HG03442 (cell line): ENCODE measurements around the gene FSD2.
"Not testable (repeated sequence)": the region's sequence is repeated elsewhere in the genome, so short reads cannot be mapped to it uniquely, and the experiment has no call there.

Experiments used
- ATAC-seq: cut with Tn5 transposase; IDR thresholded peaks from one replicate; pipeline ENCODE4 v1.9.1; 2021; ENCODE audit warnings: mild to moderate bottlenecking, moderate library complexity; ENCODE audit not compliant: unreplicated experiment

Gene FSD2

DNA sequence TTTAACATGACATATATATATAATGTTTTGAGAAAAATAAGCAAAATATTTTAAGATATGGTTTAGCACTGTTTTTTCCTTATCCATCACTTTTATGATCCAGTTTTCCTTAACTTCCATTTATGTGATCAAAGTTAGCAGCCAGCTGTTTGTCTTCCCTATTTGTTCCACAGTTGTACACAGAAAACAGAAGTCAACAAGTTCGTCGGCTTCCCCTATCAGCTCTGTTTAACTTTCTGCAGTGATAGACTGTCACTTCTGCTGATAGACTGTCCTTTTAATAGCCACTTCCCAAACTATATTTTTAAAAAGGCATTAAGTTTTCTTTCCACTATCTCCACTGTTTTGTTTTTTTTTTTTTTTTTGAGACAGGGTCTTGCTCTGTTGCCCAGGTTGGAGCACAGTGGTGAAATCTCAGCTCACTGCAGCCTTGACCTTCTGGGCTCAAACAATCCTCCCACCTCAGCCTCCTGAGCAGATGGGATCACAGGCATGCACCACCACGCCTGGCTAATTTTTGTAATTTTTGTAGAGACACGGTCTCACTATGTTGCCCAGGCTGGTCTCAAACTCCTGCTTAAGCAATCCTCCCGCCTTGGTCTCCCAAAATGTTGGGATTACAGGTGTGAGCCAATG, 7.2 kb downstream of the FSD2 start:
- ATAC-seq: no peak

DNA sequence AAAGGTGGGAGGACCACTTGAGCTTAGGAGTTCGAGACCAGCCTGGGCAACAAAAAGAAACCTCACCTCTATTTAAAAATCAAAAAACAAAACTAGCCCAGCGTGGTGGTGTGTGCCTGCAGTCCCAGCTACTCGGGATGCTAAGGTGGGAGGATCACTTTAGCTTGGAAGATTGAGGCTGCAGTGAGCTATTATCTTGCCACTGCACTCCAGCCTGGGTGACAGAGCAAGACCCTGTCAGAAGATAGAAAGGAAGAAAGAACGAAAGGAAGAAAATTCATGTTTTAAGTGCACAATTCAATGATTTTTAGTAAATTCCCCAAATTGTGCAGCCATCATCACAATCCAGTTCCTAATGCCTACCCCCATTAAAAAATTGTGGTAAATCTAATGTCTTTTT, 7.8 kb downstream of the FSD2 start:
- ATAC-seq: no peak

DNA sequence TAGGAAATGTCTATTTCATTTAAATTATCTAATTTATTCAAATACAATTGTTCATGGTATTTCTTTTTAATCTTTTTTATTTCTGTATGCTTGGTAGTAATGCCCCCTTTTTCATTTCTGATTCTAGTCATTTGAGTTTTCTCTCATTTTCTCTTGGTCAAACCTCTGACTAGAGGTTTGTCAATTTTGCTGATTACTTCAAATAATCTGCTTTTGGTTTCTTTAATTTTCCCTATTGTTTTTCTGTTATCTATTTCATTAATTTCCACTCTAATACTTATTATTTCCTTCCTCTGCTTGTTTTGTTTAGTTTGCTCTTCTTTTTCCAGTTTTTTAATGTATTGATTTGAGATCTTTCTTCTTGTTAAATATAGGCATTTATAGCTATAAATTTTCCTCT, 12.1 kb downstream of the FSD2 start:
- ATAC-seq: no peak

DNA sequence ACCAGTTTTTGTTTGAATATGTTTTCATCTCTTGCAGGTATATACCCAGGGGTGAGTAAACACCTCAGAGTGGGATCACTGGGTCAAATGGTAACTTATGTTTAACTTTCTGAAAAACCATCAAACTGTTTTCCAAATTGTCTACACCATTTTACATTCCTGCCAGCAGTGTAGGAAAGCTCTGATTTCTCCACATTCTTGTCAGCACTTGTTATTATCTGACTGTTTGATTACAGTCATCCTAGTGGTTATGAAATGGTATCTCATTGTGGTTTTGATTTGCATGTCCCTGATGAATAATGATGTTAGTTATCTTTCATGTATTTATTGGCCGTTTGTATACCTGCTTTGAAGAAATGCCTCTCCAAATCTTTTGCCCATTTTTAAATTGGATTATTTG, 13.8 kb downstream of the FSD2 start:
- no peak for ATAC-seq

DNA sequence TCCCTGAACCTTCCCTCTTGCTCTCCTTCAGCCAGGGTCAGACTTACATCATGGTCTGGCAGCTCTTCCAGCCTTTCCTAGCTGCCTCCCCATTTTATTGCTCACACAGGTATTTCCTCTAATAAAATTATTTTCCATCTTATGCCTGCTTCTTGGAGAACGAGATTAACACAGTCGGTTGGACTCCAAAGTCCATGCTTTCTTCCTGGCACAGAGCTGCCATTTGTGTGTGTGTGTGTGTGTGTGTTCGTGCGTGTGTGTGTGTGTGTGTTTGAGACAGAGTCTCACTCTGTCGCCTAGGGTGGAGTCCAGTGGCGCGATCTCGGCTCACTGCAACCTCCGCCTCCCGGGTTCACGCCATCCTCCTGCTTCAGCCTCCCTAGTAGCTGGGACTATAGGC, 15.5 kb downstream of the FSD2 start:
- ATAC-seq: no peak

DNA sequence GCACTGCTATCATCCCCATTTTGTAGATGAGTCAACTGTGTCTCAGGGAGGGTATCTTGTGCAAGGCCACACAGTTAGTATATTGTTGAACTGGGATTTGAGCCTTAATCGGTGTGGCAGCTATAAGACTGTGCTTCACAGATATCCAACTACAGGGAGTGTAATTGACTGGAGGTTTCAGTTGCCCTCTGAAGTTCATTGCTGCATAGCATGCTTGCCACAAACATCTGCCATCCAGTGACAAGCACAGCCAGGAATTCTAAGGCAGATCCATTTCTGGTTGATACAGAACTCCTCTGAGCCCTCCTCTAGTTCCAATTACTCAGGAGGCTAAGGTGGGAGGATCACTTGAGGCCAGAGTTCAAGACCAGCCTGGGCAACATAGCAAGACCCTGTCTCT, 16.4 kb downstream of the FSD2 start:
- ATAC-seq: no peak

DNA sequence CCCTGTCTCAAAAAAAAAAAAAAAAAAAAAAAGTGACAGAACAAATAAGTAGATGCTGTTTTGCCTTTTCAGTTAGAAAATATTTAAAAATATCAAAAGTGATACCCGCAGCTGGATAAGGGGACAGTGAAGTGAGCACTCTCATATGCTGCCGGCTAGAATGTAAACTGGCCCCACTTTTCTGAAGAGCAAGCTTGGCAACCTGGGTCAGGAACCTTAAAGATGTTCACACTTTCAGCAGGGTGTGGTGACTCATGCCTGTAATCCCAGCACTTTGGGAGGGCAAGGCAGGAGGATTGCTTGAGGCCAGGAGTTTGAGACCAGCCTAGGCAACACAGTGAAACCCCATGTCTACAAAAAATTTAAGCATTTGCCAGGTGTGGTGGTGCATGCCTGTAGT, 17.4 kb downstream of the FSD2 start:
- no peak for ATAC-seq

DNA sequence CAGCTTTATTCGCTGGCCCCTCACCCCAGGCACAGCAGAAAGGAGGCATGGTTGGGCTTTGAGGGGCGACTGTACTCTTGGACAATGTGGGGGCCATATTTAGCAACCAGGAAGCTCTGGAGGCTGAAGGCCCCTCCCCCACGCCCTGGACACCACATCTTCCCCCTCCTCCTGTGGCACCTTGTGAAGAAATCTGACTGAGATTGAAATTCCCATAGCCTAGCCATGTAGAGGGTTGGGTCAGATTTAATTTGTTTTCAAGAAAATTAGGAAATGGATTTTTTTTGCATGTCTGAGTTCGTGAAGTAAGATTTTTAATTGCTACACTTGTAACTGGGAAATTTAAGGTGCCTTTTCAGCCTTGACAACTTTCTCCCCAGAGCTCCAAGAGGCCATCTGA, 24.5 kb downstream of the FSD2 start:
- ATAC-seq: no peak

DNA sequence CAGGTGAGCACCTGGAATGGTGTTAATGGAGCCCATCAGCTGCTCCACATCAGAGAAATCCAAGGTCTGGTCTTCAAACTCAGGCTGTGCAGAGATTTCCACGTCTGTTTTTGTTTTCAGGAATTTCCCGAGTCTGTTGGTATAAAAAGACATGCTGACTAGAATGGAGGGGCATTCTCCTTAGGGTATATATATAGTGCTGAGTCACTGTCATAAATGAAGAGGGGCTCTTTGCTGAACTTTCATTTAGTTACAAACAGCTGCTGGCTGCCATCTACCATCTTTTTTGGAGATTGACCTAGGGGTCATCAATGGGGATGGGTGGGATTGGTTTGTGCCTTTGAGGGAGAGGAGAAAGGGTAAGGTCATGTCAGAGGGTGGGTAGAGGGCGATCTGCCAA, 27.1 kb downstream of the FSD2 start:
- ATAC-seq: no peak

DNA sequence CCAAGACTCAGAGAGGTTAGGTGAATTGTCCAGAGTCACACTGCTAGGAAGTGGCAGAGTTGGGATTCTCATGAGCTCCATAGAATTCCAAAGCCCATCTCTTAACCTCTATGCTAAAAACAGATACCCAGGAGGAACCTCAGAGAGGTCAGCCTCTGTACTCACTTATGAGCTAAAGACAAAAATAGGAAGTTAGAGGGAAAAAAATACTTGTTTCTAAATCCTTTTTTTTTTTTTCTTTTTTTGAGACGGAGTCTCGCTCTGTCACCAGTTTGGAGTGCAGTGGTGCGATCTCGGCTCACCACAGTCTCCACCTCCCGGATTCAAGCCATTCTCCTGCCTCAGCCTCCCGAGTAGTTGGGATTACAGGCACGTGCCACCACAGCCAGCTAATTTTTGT, 31.4 kb downstream of the FSD2 start:
- no peak for ATAC-seq

DNA sequence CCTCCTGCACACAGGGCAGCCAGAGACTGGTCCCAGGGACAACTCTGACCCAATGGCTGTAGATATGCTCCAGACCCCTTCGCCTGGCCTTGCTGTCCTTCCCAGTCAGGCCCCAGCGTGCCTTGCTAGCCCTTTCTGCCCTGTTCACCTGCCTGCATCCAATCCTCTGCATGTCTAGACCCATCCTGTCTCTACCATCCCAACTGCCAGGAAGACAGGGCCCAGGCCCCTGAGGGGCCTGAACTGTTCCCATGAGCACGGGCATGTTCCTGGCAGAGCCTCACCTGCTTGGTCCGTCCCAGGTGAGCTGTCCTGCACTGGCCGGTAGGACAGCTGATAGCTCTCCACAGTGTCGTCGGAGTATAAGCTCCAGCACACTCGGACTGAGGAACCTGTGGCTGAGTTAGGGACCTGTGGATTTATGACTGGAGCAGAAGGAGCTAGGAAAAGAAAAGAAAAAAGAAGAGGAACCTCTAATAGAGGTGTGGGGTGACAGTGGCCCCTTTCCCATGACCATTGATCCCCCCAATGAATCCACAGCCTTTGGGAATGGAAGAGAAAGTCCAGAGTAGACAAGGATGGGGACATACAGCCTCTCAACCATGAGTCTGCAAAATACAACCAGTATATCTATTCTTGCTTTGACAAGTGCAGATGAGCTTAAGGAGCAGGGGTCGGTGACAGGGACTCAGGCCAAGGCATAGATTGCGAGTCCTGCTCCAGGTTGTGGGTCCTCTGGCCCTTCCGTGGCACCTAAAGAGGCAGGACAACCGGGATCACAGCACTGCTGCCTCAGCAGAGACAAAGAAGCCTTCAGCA, 33.9 kb downstream of the FSD2 start:
- ATAC-seq: no peak

DNA sequence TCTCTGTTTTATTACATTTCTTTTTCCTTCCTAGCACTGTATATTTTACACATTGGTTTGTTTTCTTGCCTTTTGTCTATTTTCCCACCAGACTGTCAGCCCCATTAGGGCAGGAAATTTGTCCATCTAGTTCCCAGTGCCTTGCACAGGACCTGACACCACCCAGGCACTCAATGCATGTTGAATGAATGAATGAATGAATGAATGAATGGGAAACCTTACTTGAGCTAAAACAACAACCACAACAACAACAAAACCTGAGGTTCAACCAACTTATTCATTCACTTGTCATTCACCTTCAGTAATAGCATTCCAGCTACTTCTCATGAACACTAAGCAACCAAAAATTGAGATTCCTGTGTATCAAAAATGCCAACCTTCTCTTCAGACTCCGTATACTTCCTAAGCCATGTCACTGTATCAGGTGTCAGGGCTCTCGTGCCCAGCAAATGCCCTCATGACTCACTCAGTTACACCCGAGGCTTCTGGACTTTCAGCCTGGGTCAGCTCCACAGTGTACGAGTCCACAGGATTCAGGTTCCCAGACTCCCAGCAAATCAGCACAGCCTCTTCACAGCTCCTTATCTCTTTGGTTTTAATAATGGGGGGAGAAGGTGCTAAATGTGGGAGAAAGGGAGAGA, 37.3 kb downstream of the FSD2 start:
- no peak for ATAC-seq

DNA sequence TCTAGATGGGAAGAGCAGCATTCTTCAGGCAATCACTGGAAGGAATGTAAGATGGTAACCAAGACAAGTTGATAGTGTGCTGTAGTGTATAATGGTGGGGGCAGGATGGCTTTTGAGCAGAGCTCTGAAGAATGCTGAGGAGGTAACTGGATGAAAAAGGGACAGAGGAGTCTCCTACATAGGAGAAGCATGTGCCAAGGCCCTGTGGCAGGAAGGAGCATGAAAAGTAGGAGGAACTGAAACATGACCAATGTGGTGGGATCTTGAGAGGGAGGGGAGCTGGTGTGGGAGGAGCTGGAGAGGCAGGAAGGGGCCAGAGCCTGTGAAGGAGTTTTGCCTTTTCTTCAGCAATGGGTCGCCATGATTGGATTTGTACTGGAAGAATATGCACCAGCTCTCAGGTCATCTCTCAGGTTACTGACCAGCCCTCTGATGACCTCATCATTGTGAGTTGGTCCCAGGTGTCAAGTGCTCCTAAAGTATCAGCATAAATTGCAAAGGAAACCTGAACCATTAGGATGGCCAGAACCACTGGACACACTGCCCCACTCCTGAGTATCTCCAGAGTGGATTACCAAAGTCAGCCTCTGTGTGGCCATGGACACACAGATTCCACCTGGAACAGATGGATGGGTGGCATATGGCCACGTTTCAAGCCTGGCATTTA, 38.6 kb downstream of the FSD2 start:
- no peak for ATAC-seq

DNA sequence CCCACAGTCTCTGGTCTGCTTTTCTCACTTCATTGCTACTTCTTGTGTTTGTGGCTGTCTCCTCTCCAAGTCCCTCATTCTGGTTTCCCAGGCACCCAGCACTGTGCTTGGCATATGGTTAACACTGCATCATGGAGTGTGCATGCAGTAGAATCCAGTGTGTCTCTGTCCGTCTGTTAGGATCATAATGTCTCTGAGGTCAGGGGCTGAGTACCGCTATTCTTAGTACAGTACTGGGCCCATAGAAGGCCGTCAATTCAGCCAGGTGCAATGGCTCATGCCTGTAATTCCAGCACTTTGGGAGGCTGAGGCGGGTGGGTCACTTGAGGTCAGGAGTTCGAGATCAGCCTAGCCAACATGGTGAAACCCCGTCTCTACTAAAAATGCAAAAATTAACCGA, 39.7 kb downstream of the FSD2 start:
- not testable (repeated sequence) for ATAC-seq

DNA sequence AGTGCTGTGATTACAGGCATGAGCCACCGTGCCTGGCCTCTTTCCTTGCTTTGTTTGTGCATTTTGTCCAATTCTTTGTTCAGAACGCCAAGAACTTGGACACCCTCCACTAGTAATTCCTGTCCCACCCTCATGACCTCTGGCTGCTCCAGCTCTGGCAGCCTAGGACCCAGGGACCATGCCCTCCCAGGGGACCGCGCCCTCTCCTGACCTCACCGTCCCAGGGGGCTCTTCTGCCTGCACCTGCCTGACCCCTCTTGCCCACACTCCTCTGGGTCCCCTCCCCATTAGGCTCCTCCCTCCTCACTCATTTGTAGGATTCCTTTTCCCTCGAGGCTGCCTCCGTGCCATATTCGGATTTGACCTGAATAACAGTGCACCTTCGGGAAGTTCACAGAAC, 41.1 kb downstream of the FSD2 start:
- no peak for ATAC-seq

DNA sequence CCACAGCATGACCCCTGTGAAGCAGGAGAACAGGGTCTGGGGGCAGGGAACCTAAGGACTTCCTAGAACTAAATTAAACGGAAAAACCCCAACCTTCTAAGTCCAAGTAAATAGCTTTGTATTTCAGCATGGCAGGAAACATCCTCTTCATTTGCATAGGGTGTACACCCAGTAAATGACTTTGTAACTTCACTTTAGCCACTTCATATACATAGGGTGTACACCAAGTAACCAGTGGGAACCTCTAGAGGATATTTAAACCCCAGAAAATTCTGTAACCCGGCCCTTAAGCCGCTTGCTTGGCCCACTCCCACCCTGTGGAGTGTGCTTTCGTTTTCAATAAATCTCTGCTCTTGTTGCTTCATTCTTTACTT, 41.8 kb downstream of the FSD2 start:
- ATAC-seq: no peak

DNA sequence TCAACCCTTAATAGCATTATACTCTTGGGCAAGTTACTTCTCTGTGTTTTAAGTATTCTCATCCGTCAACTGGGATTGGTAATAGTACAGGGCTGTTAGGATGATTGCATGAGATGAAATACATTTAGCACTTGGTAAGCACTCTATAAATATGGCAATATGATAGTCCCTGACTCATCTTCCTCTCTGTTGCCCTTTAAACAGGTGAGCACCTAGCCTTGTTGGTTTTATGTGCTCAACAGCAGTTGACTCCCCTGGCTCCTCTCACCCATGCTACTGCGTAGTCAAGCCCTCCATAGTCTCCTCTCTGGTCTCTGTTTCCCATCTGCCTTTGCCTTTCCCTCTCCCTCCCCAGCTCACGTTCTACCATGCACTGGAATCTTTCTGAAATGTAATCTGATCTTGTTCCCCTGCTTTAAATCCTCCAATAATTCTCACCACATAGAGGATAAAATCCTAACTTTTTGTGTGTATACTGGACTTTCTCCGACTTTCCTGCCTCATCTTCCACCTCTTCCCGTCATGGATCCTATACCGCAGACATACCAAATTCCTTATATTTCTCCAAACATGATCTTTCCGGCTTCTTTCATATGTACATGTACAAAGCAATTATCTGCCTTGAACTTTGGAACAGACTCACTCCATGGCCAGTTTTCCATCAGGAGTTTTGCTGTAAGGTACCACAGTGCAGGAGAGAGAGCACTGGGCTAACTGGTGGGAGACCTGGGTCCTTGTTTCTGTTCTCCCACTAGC, 42.3 kb downstream of the FSD2 start:
- ATAC-seq: no peak

DNA sequence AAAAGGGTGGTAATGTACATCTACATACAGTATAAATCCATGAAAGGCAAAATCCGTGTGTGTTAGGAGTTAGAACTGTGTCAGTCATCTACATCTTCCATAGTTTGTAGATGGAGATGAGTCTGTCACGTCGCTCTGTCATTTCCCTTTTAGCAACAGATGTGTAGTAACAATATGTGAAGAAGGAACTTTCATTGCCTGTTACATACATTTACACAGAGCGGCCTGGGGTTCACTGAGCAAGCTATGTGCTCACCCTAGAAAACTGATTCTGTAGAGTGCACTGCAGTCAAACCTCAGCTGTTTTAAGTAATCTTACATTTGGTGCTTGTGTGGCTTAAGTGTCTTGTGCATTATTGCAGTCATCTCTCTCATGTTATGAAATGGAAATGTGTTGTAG, 54.6 kb downstream of the FSD2 start:
- no peak for ATAC-seq

DNA sequence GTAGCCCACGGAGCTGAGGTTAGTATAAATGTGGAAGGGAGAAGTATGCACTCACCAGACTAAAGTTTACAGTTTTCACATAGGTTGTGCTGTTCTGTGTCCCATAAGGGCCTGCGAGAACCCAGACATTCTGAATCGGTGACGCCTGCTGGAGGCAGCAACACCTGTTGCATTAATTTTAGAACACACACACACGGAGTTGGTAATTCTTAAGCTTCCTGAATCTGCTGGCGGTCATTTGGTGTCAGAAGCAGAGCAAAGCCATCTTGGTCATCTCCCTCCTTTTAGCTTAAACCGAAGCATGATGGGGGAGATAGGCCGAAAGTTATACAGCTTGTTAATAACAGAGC, 55.1 kb downstream of the FSD2 start:
- peak; percentile 20 for ATAC-seq

DNA sequence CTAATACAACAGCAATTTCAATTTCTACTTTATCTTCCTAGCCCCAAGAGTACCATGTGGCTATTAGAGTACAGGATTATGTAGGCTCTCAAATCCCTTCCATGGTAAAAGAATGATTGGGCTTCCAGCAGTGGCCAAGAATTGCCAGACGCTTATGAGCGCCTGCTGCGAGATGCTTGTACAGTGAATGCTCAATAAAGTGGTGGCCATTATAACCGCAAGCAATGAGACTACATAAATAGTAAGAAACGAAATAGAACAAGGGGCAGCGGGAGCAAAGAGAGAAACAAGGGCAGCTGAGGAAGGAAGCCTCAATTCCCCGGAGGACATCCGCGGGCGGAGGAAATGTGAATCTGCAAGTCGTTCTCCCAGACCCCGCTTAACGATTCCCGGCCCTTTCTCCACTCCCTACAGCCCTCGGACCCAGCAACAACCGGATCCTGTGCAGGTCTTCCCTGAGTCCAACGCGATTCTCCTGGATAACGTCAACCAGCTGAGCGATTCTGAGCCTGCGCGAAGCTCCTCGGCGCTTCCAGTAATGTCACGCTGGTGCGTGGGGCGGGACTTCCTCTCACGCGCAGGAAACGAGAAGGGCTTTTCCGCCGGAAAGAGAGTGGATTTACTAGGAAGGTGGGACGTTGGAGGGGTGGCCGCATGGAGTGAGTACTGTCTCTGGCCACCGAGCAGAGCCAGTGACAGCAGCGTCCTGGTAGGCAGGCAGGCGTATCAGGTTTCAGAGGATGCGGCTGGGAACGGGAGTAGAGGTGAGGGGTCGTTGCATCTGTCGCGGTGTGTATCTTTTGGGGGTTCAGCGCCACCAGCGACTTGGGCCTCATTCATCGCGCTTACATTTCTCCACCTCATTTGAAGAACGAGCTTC, 55.7 kb downstream of the FSD2 start:
- ATAC-seq: peak; percentile 85
